Right renal cortex interstitium (tissue), 3 donors: ENCODE measurements around the gene APC. TPM values are rescaled to one million over a fixed set of nuclear protein-coding genes. Genes with fewer than 3 reads are reported as not detected.

ENCODE experiments used
- DNase-seq, 3 donors: peaks; one replicate each; pipeline ENCODE4 v3.0.0-alpha.2; 2013; ENCODE audit warnings: low read depth in 3 of 3, low spot score in 2 of 3
- polyA plus RNA-seq, 3 donors: library from polyadenylated mRNA; unstranded; fragments of 120-200 nt; gene quantifications; one replicate each; pipeline ENCODE4 v1.2.1, GENCODE V29; 2013; ENCODE audit not compliant: insufficient read length in 3 of 3

APC gene
- polyA plus RNA-seq = 10 to 100 TPM; 30.4 to 35.0 (median 33.0) TPM

DNA sequence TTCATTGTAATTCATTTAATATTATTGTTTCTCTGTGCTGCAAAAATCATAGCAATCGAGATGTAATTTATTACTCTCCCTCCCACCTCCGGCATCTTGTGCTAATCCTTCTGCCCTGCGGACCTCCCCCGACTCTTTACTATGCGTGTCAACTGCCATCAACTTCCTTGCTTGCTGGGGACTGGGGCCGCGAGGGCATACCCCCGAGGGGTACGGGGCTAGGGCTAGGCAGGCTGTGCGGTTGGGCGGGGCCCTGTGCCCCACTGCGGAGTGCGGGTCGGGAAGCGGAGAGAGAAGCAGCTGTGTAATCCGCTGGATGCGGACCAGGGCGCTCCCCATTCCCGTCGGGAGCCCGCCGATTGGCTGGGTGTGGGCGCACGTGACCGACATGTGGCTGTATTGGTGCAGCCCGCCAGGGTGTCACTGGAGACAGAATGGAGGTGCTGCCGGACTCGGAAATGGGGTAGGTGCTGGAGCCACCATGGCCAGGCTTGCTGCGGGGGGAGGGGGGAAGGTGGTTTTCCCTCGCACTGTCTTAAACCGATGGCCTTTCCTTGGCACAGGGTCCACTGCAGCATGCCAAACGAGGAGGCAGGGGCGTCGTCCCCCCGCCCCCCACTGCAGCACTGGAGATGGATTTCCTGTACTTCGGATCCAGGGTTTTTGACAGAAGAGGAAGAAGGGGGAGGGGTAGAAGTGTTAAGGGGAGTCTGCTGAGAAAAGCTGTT lies at the start of gene APC:
Gene APC, plus strand, starts transcription at position 423 of the 728 bp plus-strand sequence. CDS start 17,006 bp downstream, outside the sequence.
- DNase-seq = peak; percentile 48 to 74 (median 54)

DNA sequence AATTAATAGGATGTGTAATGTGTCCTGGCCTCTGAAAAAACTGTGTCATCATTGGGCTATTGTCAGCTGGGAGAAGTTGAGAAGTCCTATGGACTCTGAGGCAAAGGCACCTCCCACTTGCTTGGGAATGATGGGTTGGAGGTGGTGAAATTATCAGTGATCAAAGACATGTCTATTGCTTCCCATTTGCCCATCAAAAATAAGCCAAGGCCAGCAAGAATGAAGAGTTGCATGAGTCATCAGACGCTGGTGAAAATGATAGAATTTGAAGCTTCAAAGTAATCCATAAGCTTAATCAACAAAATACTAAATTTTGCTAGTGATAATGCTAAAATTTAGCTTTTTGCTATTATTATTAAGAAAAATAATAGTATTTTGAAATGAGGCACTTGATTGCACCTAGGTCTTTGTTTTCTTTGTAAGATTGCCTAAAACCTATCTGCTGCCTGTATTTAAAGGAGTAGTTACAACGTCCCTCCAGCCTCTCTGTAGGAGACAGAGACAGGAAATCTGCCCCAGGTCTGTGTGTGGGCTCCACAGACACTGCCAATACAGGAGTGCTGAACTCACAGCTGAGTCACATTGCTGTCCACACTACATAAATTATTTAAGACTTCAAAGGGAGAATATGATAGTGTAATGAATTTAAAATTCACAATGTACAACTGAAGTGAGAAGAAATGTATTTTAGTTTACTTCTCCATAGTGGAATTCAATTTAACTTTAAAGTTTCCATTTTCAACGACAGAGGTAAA lies 48.4 kb upstream of the APC start:
- no peak for DNase-seq

- no peak for DNase-seq
These were observed 46.9 kb upstream of the APC start for GRCh38 chr5:112690605-112691338.

- DNase-seq = no peak
These were observed 46.4 kb upstream of the APC start for GRCh38 chr5:112691339-112691680.

- DNase-seq = no peak
These were observed 45.9 kb upstream of the APC start for GRCh38 chr5:112691758-112692157.

- DNase-seq = no peak
These were observed 45.2 kb upstream of the APC start for GRCh38 chr5:112692472-112692871.

GRCh38 chr5:112693301-112693700 lies 44.4 kb upstream of the APC start:
- DNase-seq = no peak

GRCh38 chr5:112694853-112695709 lies 42.6 kb upstream of the APC start:
- no peak for DNase-seq

DNA sequence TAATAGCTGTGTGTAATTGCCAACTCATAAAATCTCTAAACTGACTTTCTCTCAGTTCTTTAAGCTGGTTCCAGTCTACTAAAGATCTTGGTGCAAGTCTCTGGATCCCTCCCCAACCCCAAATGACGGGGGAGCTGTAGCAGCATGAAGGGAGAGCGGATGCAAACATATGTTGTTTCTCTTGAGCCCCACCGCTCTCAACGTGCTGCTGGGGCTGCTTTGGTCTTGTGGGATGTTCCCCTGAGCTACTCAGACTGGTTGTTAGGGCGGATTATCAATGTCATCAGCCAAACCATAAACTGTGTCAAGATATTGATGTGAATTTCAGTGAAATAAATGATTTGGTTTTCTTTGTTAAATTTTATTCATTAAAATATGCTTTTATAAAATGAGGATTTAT lies 40.9 kb upstream of the APC start:
- no peak for DNase-seq

DNA sequence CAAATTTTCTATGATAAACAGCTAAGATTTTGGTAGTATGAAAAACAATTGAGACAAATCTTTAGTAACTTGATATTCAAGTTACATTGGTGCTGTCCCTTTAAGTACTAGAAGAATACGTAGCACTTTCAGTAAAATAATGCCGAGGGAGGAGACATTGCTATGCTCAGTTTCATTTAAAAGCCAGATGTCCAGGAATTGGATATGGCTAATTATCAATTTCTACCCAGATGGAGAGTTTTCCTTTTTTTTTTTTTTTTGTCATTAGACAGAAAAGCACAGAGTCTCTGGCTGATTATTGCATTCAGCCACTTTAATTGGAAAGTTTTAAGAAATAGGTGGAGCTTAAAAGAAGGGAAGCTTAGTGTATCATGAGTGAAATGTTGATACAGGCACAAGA lies 40.4 kb upstream of the APC start:
- DNase-seq = no peak

DNA sequence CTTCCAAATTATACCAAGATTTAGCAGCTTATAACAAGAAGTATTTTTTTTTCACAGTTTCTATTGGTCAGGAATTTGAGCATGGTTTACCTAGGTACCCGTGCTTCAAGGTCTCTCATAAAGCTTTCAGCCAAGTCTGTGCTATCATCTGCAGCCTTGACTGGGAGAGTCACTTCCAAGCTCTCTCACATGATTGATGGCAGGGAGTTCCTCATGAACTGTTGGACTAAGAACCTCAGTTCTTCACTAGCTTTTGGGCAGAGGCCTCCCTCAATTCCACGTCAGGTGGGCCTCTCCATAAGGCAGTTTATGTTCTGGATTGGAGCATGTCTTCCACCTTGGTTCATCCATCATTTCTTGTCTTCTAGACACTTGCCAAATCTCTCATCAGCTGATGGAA lies 39.9 kb upstream of the APC start:
- DNase-seq = no peak

DNA sequence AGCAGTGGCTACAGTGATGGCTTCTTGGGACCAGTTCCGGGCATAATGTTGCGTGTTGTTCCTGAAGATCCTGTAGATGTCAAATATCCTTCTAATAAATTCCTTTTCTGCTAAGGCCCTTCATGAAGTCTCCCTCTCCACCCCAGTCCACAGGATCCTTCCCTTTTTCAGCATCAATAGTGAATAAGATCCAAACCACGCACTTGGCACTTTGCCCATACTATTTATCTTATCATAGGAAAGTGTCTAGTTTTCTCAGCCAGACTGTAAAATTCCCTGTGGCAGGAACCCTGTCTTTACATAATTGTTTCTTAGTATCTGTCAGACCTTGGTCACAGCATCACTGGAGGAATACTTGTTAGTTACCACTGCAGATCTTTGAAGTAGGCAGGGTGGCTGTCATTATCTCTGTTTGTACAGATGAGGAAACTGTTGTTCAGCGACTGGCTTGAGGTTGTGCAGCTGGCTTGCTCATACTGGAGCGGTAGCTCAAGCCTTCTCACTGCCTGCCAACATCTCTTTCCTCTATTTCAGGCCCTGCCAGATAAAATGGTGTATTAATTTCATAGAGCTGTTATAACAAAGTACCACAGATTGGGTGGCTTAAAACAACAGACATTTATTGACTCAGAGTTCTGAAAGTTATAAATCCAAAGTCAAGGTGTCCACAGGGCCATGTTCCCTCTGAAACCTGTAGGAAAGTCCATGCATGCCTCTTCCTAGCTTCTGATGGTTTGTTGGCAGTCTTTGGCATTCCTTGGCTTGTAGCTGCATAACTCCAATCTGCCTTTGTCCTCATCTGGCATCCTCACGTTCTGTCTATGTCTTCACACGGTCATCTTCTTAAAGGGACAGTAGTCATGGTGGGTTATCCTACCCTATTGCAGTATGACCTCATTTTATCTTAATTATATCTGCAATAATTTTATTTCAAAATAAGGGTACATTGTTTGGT lies 33.5 kb upstream of the APC start:
- DNase-seq = no peak

GRCh38 chr5:112706446-112707016 lies 31.2 kb upstream of the APC start:
- DNase-seq = no peak

GRCh38 chr5:112707187-112708102 lies 30.2 kb upstream of the APC start:
- peak; percentile 94 to 96 (median 96) for DNase-seq

- peak in 2 of 3 donors; percentile 15 to 29 for DNase-seq
These were observed 29.5 kb upstream of the APC start for GRCh38 chr5:112708103-112708622.

GRCh38 chr5:112709416-112709815 lies 28.3 kb upstream of the APC start:
- DNase-seq = no peak

GRCh38 chr5:112710896-112711295 lies 26.8 kb upstream of the APC start:
- DNase-seq = no peak

- DNase-seq = no peak
These were observed 26.2 kb upstream of the APC start for GRCh38 chr5:112711436-112711835.
